ENCODE measurements around the gene ATAD3B.
"Not testable (repeated sequence)": the region's sequence is repeated elsewhere in the genome, so short reads cannot be mapped to it uniquely, and the experiment has no call there.

Gene ATAD3B

DNA sequence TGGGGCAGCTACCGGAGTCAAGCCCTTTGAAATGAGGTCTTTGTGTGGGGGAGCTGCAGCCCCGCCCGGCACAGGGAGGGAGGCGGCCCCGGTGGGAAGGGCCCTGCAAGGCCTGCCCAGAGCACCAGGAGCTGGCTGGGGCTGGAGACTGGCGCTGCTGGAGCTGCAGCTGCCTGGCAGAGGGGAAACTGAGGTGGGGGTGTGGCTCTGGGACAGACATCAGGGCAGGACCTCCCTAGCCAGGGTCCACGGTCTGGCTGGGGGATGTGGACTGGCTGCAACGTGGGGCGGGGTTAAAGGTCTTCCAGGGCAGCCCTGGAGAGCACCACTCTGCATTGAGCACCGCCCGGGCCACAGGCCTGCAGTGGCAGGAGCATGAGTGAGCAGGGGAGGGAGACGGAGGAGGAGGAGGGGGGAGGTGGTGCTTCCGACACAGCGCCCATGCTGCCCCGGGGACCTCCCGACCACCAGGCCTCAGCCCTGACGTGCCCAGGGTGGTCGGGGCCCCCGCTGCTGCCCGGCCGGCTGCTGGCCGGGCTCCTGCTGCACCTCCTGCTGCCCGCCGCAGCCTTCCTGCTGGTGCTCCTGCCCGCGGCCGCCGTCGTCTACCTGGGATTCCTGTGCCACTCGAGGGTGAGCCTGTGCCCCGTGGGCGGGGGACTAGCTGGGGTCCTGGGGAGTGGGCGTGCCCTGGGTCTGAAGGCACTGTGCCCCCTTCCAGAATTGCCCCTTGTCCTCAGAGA, 45.6 kb upstream of the ATAD3B start:
- H3K4me3 ChIP-seq (ENCODE audit: low read length), result no peak overlapping the region
- TF ChIP-seq, protein P1, sequence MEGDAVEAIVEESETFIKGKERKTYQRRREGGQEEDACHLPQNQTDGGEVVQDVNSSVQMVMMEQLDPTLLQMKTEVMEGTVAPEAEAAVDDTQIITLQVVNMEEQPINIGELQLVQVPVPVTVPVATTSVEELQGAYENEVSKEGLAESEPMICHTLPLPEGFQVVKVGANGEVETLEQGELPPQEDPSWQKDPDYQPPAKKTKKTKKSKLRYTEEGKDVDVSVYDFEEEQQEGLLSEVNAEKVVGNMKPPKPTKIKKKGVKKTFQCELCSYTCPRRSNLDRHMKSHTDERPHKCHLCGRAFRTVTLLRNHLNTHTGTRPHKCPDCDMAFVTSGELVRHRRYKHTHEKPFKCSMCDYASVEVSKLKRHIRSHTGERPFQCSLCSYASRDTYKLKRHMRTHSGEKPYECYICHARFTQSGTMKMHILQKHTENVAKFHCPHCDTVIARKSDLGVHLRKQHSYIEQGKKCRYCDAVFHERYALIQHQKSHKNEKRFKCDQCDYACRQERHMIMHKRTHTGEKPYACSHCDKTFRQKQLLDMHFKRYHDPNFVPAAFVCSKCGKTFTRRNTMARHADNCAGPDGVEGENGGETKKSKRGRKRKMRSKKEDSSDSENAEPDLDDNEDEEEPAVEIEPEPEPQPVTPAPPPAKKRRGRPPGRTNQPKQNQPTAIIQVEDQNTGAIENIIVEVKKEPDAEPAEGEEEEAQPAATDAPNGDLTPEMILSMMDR (IDR thresholded peaks at IDR 0.05; ENCODE audit: insufficient read depth, low read depth, low read length, missing control alignments), result no peak
- DNase-seq (ENCODE audit: low read depth), result no peak

DNA sequence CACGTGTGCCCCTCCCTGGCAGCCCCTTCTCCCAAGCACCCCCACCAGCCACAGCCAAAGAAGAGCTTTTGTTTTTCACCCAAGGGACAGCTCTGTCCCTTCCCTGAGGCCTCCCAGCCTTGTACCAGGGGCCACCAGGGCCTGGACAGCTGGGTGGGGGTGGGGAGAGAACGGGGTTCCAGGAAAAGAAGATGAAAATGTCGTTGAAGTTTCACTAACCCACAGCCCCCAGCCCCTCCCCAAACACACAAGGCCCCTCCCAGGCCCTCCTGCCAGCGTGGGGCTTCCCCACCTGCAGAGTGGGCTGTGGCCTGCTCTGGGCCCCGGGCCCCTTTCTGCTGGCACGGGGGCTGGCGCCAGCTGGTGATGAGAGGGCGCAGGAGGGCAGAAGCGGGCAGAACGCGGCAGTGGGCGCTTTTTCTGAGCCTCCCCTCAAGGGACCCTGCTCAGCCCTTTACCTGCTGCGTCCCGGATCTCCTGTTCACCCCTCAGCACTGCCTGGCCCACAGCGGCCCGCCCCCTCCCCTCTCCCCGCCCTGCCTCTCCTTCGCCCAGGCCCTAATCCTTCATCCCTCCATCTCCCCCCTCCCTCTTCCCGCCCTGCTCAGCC, 45.0 kb upstream of the ATAD3B start:
- TF ChIP-seq, protein P1 (IDR thresholded peaks at IDR 0.05; ENCODE audit: insufficient read depth, low read depth, low read length, missing control alignments), result no peak
- no peak for DNase-seq (ENCODE audit: low read depth)
- H3K4me3 ChIP-seq (ENCODE audit: low read length), result no peak overlapping the region

GRCh38 chr1:1427106-1427819, 44.3 kb upstream of the ATAD3B start:
- H3K4me3 ChIP-seq (ENCODE audit: low read length), result no peak overlapping the region
- TF ChIP-seq, protein P1 (IDR thresholded peaks at IDR 0.05; ENCODE audit: insufficient read depth, low read depth, low read length, missing control alignments), result no peak
- no peak for DNase-seq (ENCODE audit: low read depth)

GRCh38 chr1:1427820-1428148, 43.8 kb upstream of the ATAD3B start:
- no peak overlapping the region for H3K4me3 ChIP-seq (ENCODE audit: low read length)
- TF ChIP-seq, protein P1 (IDR thresholded peaks at IDR 0.05; ENCODE audit: insufficient read depth, low read depth, low read length, missing control alignments), result no peak
- no peak for DNase-seq (ENCODE audit: low read depth)

DNA sequence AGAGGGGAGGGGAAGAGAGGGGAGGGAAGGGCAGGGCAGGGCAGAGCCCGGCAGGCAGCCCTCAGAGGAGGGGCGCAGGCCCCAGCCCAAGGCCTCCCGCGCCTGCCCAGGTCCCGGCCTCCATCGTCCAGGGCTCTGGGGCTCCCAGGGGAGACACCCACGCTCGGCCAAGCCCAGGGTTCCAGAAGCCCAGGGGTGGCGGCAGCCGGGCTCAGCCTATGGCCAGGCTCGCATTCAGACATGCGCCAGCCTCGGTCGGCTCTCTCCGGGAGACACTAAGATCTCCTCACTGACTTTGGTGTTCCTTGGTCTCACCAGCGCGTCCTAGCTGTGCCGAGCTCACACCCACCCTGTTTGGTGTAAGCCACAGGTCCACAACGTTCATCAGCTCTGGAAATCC, 43.4 kb upstream of the ATAD3B start:
- no peak for DNase-seq (ENCODE audit: low read depth)
- TF ChIP-seq, protein P1 (IDR thresholded peaks at IDR 0.05; ENCODE audit: insufficient read depth, low read depth, low read length, missing control alignments), result no peak
- H3K4me3 ChIP-seq (ENCODE audit: low read length), result no peak overlapping the region

DNA sequence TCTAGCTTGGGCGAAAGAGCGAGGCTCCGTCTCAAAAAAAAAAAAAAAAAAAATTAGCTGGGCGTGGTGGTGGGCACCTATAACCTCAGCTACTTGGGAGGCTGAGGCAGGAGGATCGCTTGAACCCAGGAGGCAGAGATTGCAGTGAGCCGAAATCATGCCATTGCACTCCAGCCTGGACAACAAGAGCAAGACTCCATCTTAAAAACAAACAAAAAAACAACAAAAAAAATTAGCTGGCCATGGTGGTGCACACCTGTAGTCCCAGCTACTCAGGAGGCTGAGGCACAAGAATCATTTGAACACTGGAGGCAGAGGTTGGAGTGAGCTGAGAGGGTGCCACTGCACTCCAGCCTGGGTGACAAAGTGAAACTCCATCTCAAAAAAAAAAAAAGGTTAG, 42.6 kb upstream of the ATAD3B start:
- DNase-seq (ENCODE audit: low read depth); H3K4me3 ChIP-seq (ENCODE audit: low read length): not testable (repeated sequence)

GRCh38 chr1:1429671-1430073, 41.9 kb upstream of the ATAD3B start:
- H3K4me3 ChIP-seq (ENCODE audit: low read length), result no peak overlapping the region
- TF ChIP-seq, protein P1 (IDR thresholded peaks at IDR 0.05; ENCODE audit: insufficient read depth, low read depth, low read length, missing control alignments), result no peak
- DNase-seq (ENCODE audit: low read depth), result no peak
